HepG2 (cell line): ENCODE data around the gene RAD9A. TPM values are rescaled to one million over a fixed set of nuclear protein-coding genes. Genes with fewer than 3 reads are reported as not detected.

Experiments
- ATRX ChIP-seq: sonication (generic); formaldehyde crosslinking; IDR thresholded peaks from 2 replicates; pipeline ENCODE4 v1.4.0; 2020; ENCODE audit warnings: missing genetic modification reagents, borderline replicate concordance
- EED ChIP-seq: sonication (generic); formaldehyde crosslinking; IDR thresholded peaks from 2 replicates; pipeline ENCODE4 v1.5.0; 2020; ENCODE audit warnings: mild to moderate bottlenecking, missing genetic modification reagents
- GABPA ChIP-seq, 2 experiments: IDR thresholded peaks; 2 replicates each; pipeline ENCODE4 v1.6.1; 2011 to 2016; ENCODE audit warnings: low read depth in 2 of 2, low read length in 1 of 2, missing biosample characterization in 1 of 2, missing genetic modification characterization in 1 of 2
- NR2F6 ChIP-seq, 2 experiments: IDR thresholded peaks; 2 replicates each; pipeline ENCODE4 v1.6.1; 2016; ENCODE audit warnings: antibody characterized with exemption in 1 of 2, mild to moderate bottlenecking in 1 of 2
- PRDM15 ChIP-seq: sonication (generic); formaldehyde crosslinking; IDR thresholded peaks from 2 replicates; pipeline ENCODE4 v1.4.0; 2020; ENCODE audit warnings: missing genetic modification reagents
- TCF12 ChIP-seq, 2 experiments: fragments of 450-650 bp in 1 of 2; sonication (generic) in 1 of 2; formaldehyde crosslinking in 1 of 2; IDR thresholded peaks; 2 replicates each; pipeline versions ENCODE4 v1.6.1 to v1.8.0; 2017 to 2022; ENCODE audit warnings: antibody characterized with exemption in 1 of 2, mild to moderate bottlenecking in 1 of 2, missing genetic modification reagents in 1 of 2, moderate library complexity in 1 of 2
- THAP8 ChIP-seq: sonication (generic); formaldehyde crosslinking; IDR thresholded peaks from 2 replicates; pipeline ENCODE4 v1.5.1; 2020; ENCODE audit warnings: missing genetic modification reagents, mild to moderate bottlenecking, borderline replicate concordance
- ZBTB2 ChIP-seq: sonication (generic); formaldehyde crosslinking; IDR thresholded peaks from 2 replicates; pipeline ENCODE4 v1.8.0; 2022; ENCODE audit warnings: low read depth, missing genetic modification reagents
- ZFP37 ChIP-seq: sonication (generic); formaldehyde crosslinking; IDR thresholded peaks from 2 replicates; pipeline ENCODE4 v1.4.0; 2020; ENCODE audit warnings: missing genetic modification reagents, borderline replicate concordance
- ZNF136 ChIP-seq: sonication (generic); formaldehyde crosslinking; IDR thresholded peaks from 2 replicates; pipeline ENCODE4 v1.8.1; 2022; ENCODE audit warnings: low read depth, mild to moderate bottlenecking, moderate library complexity, missing genetic modification reagents
- ZNF282 ChIP-seq: fragments of 450-650 bp; IDR thresholded peaks from 2 replicates; pipeline ENCODE4 v1.6.1; 2018; ENCODE audit not compliant: partially characterized antibody
- ZNF609 ChIP-seq: sonication (generic); formaldehyde crosslinking; IDR thresholded peaks from 2 replicates; pipeline ENCODE4 v1.4.0; 2020; ENCODE audit warnings: mild to moderate bottlenecking, missing genetic modification reagents, borderline replicate concordance
- ZNF770 ChIP-seq: sonication (generic); formaldehyde crosslinking; IDR thresholded peaks from 2 replicates; pipeline ENCODE4 v1.5.0; 2020; ENCODE audit warnings: mild to moderate bottlenecking, missing genetic modification reagents
- polyA plus RNA-seq, 8 experiments: library from polyadenylated mRNA; depleted of rRNA in 3 of 8; stranded (reverse) in 7 of 8; unstranded in 1 of 8; fragments of >200 nt; fragmentation: Illumina TruSeq in 4 of 8; extraction: Trizol in 4 of 8; gene quantifications; 2 replicates each; pipeline versions ENCODE4 v1.2.1 to v1.2.3, GENCODE V29; 2011 to 2016; ENCODE audit warnings: low read depth in 4 of 8, missing spikeins in 1 of 8, mixed read lengths in 1 of 8; ENCODE audit not compliant: insufficient read depth in 1 of 8
- total RNA-seq, 5 experiments: library from RNA; depleted of rRNA; stranded (reverse); fragments of >200 nt; fragmentation: Illumina TruSeq; extraction: Trizol; gene quantifications; 2 replicates each; pipeline ENCODE4 v1.2.3, GENCODE V29; 2016; ENCODE audit warnings: low read depth in 1 of 5

RAD9A gene
- total and polyA plus RNA-seq, 2 of the 13 experiments (the other 11 are each of a cell fraction or from before 2014, with no cell fraction given): 10.1 to 15.7 TPM

- TF ChIP-seq ZNF770 (CRISPR knock-in tag) (peak; percentile 29; the same call in 1 of the 2 replicates), THAP8 (CRISPR knock-in tag) (no peak), ZNF609 (CRISPR knock-in tag) (no peak), ZBTB2 (no peak), ZNF282 (no peak), ATRX (CRISPR knock-in tag) (no peak), ZNF136 (CRISPR knock-in tag) (no peak), ZFP37 (CRISPR knock-in tag) (no peak), TCF12 (IDR thresholded peaks at IDR 0.05) (no peak), TCF12 (CRISPR knock-in tag; IDR thresholded peaks at IDR 0.05) (no peak), PRDM15 (CRISPR knock-in tag) (no peak), GABPA (IDR thresholded peaks at IDR 0.05; ENCODE audit: low read depth, low read length) (no peak), GABPA (CRISPR knock-in tag; IDR thresholded peaks at IDR 0.05; ENCODE audit: low read depth) (no peak), NR2F6 (IDR thresholded peaks at IDR 0.05) (no peak), NR2F6 (CRISPR knock-in tag; IDR thresholded peaks at IDR 0.05) (no peak), EED (CRISPR knock-in tag) (no peak)
Measured at GRCh38 chr11:67373648-67374570, 17.9 kb upstream of the RAD9A start (continued).
